Erythroblast (primary cell): ENCODE measurements around the gene BTBD1.
A peak's percentile ranks its signal among the peaks of the same experiment; 100 is the strongest.

Source experiments
- GATA1 ChIP-seq: IDR thresholded peaks from 2 replicates; pipeline ENCODE4 v1.6.1; 2011; ENCODE audit warnings: low read depth, mild to moderate bottlenecking, control low read depth, low read length, moderate library complexity
- POLR2A ChIP-seq: IDR thresholded peaks from 2 replicates; pipeline ENCODE4 v1.6.1; 2011; ENCODE audit warnings: mild to moderate bottlenecking, low read length

GRCh38 chr15:83108266-83109219 lies 41.5 kb upstream of the BTBD1 start:
- TF ChIP-seq POLR2A (peak; percentile 45), GATA1 (no peak)
